Measurements from ENCODE around the gene RANBP3L.
"Not testable (repeated sequence)": the region's sequence is repeated elsewhere in the genome, so short reads cannot be mapped to it uniquely, and the experiment has no call there.

Gene RANBP3L

DNA sequence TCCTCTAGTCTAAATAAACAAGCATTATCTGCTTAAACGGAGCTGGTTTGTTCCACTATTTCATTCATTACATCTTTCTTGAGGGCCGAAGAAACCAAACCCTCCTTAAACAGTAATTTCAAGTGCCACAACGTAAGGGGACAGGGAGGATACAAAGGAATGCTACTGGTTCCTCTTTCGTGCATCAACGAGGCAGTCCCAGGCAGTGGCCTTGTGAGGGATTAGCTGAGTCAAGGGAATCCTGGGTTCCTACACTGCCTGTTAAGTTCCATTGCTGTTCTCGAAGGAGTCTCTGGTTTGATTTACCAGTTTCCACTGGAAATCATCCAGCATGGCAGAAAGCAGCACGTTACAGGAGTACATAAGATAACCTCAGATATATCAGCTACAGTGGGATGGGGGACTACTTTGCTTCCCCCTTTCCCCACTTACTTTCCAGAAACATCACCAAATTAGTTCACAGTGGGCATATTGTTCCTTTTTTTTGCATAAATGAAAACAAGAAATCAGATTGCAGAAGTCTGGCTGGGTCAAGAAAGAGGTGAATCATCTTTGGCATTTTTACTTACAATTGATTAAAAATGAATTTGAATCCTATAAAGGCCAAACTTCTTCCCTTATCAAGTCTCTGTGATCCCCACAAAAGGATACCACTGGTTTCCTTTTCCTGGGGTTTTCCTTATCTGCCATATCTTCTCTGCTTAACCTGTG is 2.5 kb upstream of the RANBP3L start:
- TF ChIP-seq, protein P1, sequence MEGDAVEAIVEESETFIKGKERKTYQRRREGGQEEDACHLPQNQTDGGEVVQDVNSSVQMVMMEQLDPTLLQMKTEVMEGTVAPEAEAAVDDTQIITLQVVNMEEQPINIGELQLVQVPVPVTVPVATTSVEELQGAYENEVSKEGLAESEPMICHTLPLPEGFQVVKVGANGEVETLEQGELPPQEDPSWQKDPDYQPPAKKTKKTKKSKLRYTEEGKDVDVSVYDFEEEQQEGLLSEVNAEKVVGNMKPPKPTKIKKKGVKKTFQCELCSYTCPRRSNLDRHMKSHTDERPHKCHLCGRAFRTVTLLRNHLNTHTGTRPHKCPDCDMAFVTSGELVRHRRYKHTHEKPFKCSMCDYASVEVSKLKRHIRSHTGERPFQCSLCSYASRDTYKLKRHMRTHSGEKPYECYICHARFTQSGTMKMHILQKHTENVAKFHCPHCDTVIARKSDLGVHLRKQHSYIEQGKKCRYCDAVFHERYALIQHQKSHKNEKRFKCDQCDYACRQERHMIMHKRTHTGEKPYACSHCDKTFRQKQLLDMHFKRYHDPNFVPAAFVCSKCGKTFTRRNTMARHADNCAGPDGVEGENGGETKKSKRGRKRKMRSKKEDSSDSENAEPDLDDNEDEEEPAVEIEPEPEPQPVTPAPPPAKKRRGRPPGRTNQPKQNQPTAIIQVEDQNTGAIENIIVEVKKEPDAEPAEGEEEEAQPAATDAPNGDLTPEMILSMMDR (IDR thresholded peaks at IDR 0.05; ENCODE audit: low read depth, low read length, missing control alignments): no peak
- H3K4me3 ChIP-seq (replicated peaks; ENCODE audit: low read depth, low read length): no peak overlapping the region
- no peak for DNase-seq (ENCODE audit: extremely low read depth, low read depth)

- TF ChIP-seq, protein P1 (IDR thresholded peaks at IDR 0.05; ENCODE audit: low read depth, low read length, missing control alignments): no peak
- no peak overlapping the region for H3K4me3 ChIP-seq (replicated peaks; ENCODE audit: low read depth, low read length)
- no peak for DNase-seq (ENCODE audit: extremely low read depth, low read depth)
Measured at GRCh38 chr5:36300927-36301540, 668 bp downstream of the RANBP3L start.

GRCh38 chr5:36300191-36300926 is 1.3 kb downstream of the RANBP3L start:
- no peak overlapping the region for H3K4me3 ChIP-seq (replicated peaks; ENCODE audit: low read depth, low read length)
- TF ChIP-seq, protein P1 (IDR thresholded peaks at IDR 0.05; ENCODE audit: low read depth, low read length, missing control alignments): no peak
- no peak for DNase-seq (ENCODE audit: extremely low read depth, low read depth)

DNA sequence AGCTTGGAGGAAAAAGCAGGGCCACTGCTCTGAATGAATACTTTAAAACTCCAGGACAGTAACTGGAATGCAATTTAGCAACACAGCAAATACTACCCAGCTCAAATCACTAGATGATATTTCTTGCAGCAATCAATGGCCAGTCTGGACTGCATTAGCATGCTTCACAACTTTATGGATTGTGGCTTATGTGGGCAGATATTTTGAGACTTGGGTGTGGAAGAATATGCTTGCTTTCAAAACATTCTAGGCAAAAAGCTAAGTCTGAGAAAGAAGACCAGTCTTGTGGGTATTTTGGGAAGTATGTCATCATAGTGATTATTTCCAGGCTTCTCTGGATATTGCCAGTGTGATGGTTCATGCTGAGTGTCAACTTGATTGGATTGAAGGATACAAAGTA is 3.1 kb downstream of the RANBP3L start:
- no peak for DNase-seq (ENCODE audit: extremely low read depth, low read depth)
- TF ChIP-seq, protein P1 (IDR thresholded peaks at IDR 0.05; ENCODE audit: low read depth, low read length, missing control alignments): no peak
- H3K4me3 ChIP-seq (replicated peaks; ENCODE audit: low read depth, low read length): no peak overlapping the region

GRCh38 chr5:36297653-36298052 is 4.0 kb downstream of the RANBP3L start:
- H3K4me3 ChIP-seq (replicated peaks; ENCODE audit: low read depth, low read length): no peak overlapping the region
- TF ChIP-seq, protein P1 (IDR thresholded peaks at IDR 0.05; ENCODE audit: low read depth, low read length, missing control alignments): no peak
- DNase-seq (ENCODE audit: extremely low read depth, low read depth): no peak

DNA sequence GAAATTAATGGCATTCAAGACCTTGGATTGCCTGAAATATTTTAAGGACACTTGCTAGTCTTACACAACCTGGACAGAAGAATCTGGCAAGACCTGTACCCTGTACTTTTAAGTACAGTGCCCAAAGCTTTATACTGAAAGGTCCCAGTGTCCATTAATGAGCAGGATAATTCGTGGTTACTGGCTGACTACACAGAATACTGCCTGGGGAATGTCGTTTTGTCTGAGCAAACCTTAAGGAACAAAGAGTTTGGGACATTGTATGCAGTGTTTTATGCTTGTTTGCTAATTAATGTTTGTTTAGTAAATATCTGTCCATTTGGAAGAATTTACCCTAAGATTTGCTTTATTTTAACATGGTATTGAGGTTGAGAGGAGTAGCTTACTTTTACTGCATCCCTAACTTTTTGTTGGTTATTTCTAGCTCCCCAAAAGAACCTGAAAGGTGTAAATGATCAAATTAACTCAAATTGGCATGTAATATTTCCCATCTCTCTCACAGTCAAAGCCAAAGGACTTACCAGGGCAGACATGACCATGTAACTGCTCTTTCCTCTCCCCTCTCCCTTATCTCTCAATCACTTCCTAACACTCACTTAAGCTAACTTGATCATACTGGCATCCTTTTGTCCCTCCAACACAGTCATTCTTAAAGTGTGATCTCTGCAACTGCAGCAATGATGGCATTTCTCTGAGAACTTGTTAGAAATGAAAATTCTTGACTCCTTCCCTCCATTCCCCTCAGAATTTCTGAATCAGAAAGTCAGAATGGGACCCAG is 15.7 kb downstream of the RANBP3L start:
- no peak for DNase-seq (ENCODE audit: extremely low read depth, low read depth)
- H3K4me3 ChIP-seq (replicated peaks; ENCODE audit: low read depth, low read length): no peak overlapping the region
- TF ChIP-seq, protein P1 (IDR thresholded peaks at IDR 0.05; ENCODE audit: low read depth, low read length, missing control alignments): no peak

DNA sequence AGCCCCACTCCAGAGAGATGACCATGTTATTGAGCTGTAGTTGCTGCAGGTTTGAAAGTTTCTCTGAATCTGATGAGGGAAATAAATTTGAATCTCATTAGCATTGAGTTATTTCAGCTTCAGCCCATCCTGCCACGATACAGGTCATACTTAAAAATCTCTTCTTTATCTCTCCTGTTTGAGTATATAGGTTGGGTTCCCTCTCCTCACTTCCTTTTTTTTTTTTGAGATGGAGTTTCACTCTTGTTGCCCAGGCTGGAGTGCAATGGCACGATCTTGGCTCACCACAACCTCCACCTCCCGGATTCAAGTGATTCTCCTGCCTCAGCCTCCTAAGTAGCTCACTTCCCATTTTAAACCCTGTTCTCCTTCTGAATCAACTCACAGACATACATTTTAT is 17.9 kb downstream of the RANBP3L start:
- H3K4me3 ChIP-seq (replicated peaks; ENCODE audit: low read depth, low read length); DNase-seq (ENCODE audit: extremely low read depth, low read depth): not testable (repeated sequence)
